ENCODE measurements around the gene DCAF12.

DCAF12 gene

GRCh38 chr9:34126207-34127034, at the start of gene DCAF12:
Gene DCAF12, minus strand, starts transcription at chr9:34126698. Its CDS starts 267 bp downstream, at chr9:34126431.
- Mint-ChIP-seq H3K27me3 (ENCODE audit: low read depth) (no peaks in the 10 kb centered on the region), H3K9me3 (no peaks in the 10 kb centered on the region), H3K4me3 (peak within 1 kb of the TSS; percentile 99), H3K4me1 (ENCODE audit: low read depth) (peaks cover 36% of the 10 kb centered on the region), H3K36me3 (ENCODE audit: low read depth) (peaks cover 27% of the 10 kb centered on the region), H3K27ac (peak within 1 kb of the TSS; percentile 100)

- no peaks in the 10 kb centered on the region for H3K9me3 Mint-ChIP-seq
- no peak overlapping the region for H3K27ac Mint-ChIP-seq
- peaks cover 26% of the 10 kb centered on the region for H3K4me1 Mint-ChIP-seq (ENCODE audit: low read depth)
- no peak overlapping the region for H3K4me3 Mint-ChIP-seq
- H3K36me3 Mint-ChIP-seq (ENCODE audit: low read depth): peaks cover 8% of the 10 kb centered on the region
- no peaks in the 10 kb centered on the region for H3K27me3 Mint-ChIP-seq (ENCODE audit: low read depth)
Measured at GRCh38 chr9:34176089-34176488, 49.6 kb upstream of the DCAF12 start.

GRCh38 chr9:34171753-34172535, 45.4 kb upstream of the DCAF12 start:
- Mint-ChIP-seq H3K4me1 (ENCODE audit: low read depth) (peaks cover 9% of the 10 kb centered on the region), H3K36me3 (ENCODE audit: low read depth) (no peaks in the 10 kb centered on the region), H3K27me3 (ENCODE audit: low read depth) (no peaks in the 10 kb centered on the region), H3K9me3 (no peaks in the 10 kb centered on the region), H3K27ac (peak overlapping the region; percentile 62), H3K4me3 (peak overlapping the region; percentile 61)

- Mint-ChIP-seq H3K27ac (no peak overlapping the region), H3K27me3 (ENCODE audit: low read depth) (no peaks in the 10 kb centered on the region), H3K9me3 (no peaks in the 10 kb centered on the region), H3K36me3 (ENCODE audit: low read depth) (no peaks in the 10 kb centered on the region), H3K4me3 (no peak overlapping the region), H3K4me1 (ENCODE audit: low read depth) (peaks cover 11% of the 10 kb centered on the region)
Measured at GRCh38 chr9:34170237-34170991, 43.9 kb upstream of the DCAF12 start.

GRCh38 chr9:34169125-34169524, 42.6 kb upstream of the DCAF12 start:
- H3K36me3 Mint-ChIP-seq (ENCODE audit: low read depth): no peaks in the 10 kb centered on the region
- H3K9me3 Mint-ChIP-seq: no peaks in the 10 kb centered on the region
- H3K27ac Mint-ChIP-seq: no peak overlapping the region
- H3K4me3 Mint-ChIP-seq: no peak overlapping the region
- no peaks in the 10 kb centered on the region for H3K27me3 Mint-ChIP-seq (ENCODE audit: low read depth)
- peaks cover 11% of the 10 kb centered on the region for H3K4me1 Mint-ChIP-seq (ENCODE audit: low read depth)

GRCh38 chr9:34163434-34163833, 36.9 kb upstream of the DCAF12 start:
- no peak overlapping the region for H3K27ac Mint-ChIP-seq
- H3K4me1 Mint-ChIP-seq (ENCODE audit: low read depth): peaks cover 3% of the 10 kb centered on the region
- H3K4me3 Mint-ChIP-seq: no peak overlapping the region
- H3K27me3 Mint-ChIP-seq (ENCODE audit: low read depth): no peaks in the 10 kb centered on the region
- no peaks in the 10 kb centered on the region for H3K9me3 Mint-ChIP-seq
- no peaks in the 10 kb centered on the region for H3K36me3 Mint-ChIP-seq (ENCODE audit: low read depth)

- no peak overlapping the region for H3K4me3 Mint-ChIP-seq
Measured at GRCh38 chr9:34158362-34158869, 31.9 kb upstream of the DCAF12 start.

GRCh38 chr9:34157898-34158297, 31.4 kb upstream of the DCAF12 start:
- H3K27ac Mint-ChIP-seq: no peak overlapping the region

More at GRCh38 chr9:34158362-34158869, 31.9 kb upstream of the DCAF12 start:
- H3K27ac Mint-ChIP-seq: no peak overlapping the region
- peaks cover 8% of the 10 kb centered on the region for H3K27me3 Mint-ChIP-seq (ENCODE audit: low read depth)
- H3K9me3 Mint-ChIP-seq: no peaks in the 10 kb centered on the region
- no peaks in the 10 kb centered on the region for H3K4me1 Mint-ChIP-seq (ENCODE audit: low read depth)
- H3K36me3 Mint-ChIP-seq (ENCODE audit: low read depth): no peaks in the 10 kb centered on the region

GRCh38 chr9:34157318-34157717, 30.8 kb upstream of the DCAF12 start:
- Mint-ChIP-seq H3K36me3 (ENCODE audit: low read depth) (no peaks in the 10 kb centered on the region), H3K4me1 (ENCODE audit: low read depth) (no peaks in the 10 kb centered on the region), H3K4me3 (no peak overlapping the region), H3K27ac (no peak overlapping the region), H3K27me3 (ENCODE audit: low read depth) (peaks cover 8% of the 10 kb centered on the region), H3K9me3 (no peaks in the 10 kb centered on the region)

More at GRCh38 chr9:34157898-34158297, 31.4 kb upstream of the DCAF12 start:
- Mint-ChIP-seq H3K9me3 (no peaks in the 10 kb centered on the region), H3K27me3 (ENCODE audit: low read depth) (peaks cover 8% of the 10 kb centered on the region), H3K4me1 (ENCODE audit: low read depth) (no peaks in the 10 kb centered on the region), H3K4me3 (no peak overlapping the region), H3K36me3 (ENCODE audit: low read depth) (no peaks in the 10 kb centered on the region)

- Mint-ChIP-seq H3K4me3 (no peak overlapping the region), H3K27ac (no peak overlapping the region), H3K36me3 (ENCODE audit: low read depth) (no peaks in the 10 kb centered on the region), H3K4me1 (ENCODE audit: low read depth) (no peaks in the 10 kb centered on the region), H3K9me3 (no peaks in the 10 kb centered on the region), H3K27me3 (ENCODE audit: low read depth) (peaks cover 17% of the 10 kb centered on the region)
Measured at GRCh38 chr9:34154057-34154456, 27.6 kb upstream of the DCAF12 start.

GRCh38 chr9:34151398-34151797, 24.9 kb upstream of the DCAF12 start:
- H3K9me3 Mint-ChIP-seq: no peaks in the 10 kb centered on the region
- H3K27me3 Mint-ChIP-seq (ENCODE audit: low read depth): peaks cover 13% of the 10 kb centered on the region
- no peak overlapping the region for H3K4me3 Mint-ChIP-seq
- H3K36me3 Mint-ChIP-seq (ENCODE audit: low read depth): no peaks in the 10 kb centered on the region
- no peak overlapping the region for H3K27ac Mint-ChIP-seq
- no peaks in the 10 kb centered on the region for H3K4me1 Mint-ChIP-seq (ENCODE audit: low read depth)

GRCh38 chr9:34145165-34145564, 18.7 kb upstream of the DCAF12 start:
- H3K36me3 Mint-ChIP-seq (ENCODE audit: low read depth): no peaks in the 10 kb centered on the region
- H3K9me3 Mint-ChIP-seq: no peaks in the 10 kb centered on the region
- H3K4me1 Mint-ChIP-seq (ENCODE audit: low read depth): no peaks in the 10 kb centered on the region
- peaks cover 15% of the 10 kb centered on the region for H3K27me3 Mint-ChIP-seq (ENCODE audit: low read depth)
- H3K27ac Mint-ChIP-seq: no peak overlapping the region
- H3K4me3 Mint-ChIP-seq: no peak overlapping the region

GRCh38 chr9:34143116-34143515, 16.6 kb upstream of the DCAF12 start:
- peaks cover 13% of the 10 kb centered on the region for H3K27me3 Mint-ChIP-seq (ENCODE audit: low read depth)
- H3K27ac Mint-ChIP-seq: no peak overlapping the region
- no peaks in the 10 kb centered on the region for H3K9me3 Mint-ChIP-seq
- no peak overlapping the region for H3K4me3 Mint-ChIP-seq
- H3K4me1 Mint-ChIP-seq (ENCODE audit: low read depth): no peaks in the 10 kb centered on the region
- no peaks in the 10 kb centered on the region for H3K36me3 Mint-ChIP-seq (ENCODE audit: low read depth)

- Mint-ChIP-seq H3K27me3 (ENCODE audit: low read depth) (peaks cover 13% of the 10 kb centered on the region), H3K27ac (no peak overlapping the region), H3K4me1 (ENCODE audit: low read depth) (no peaks in the 10 kb centered on the region), H3K4me3 (no peak overlapping the region), H3K9me3 (no peaks in the 10 kb centered on the region), H3K36me3 (ENCODE audit: low read depth) (no peaks in the 10 kb centered on the region)
Measured at GRCh38 chr9:34140853-34141252, 14.4 kb upstream of the DCAF12 start.
